Measurements from ENCODE around the gene ZNF831. TPM values are rescaled to one million over a fixed set of nuclear protein-coding genes. Genes with fewer than 3 reads are reported as not detected.

ZNF831 gene
- polyA plus RNA-seq, 1 experiment: not detected

GRCh38 chr20:59134182-59134581, 29.4 kb upstream of the ZNF831 start:
- DNase-seq (ENCODE audit: low read depth): no peak
- no peaks in the 10 kb centered on the region for H3K27me3 ChIP-seq (ENCODE audit: control insufficient read depth, insufficient read depth, low read length)
- ChIA-PET CTCF (interaction anchor here (0.6 to 1.5 kb wide), 2 partner anchors 9 to 12 kb away, joined by 3 to 4 read pairs; no protein-coding TSS in a partner anchor), POLR2A (no interaction called here)
- no peaks in the 10 kb centered on the region for H3K36me3 ChIP-seq (ENCODE audit: control insufficient read depth, insufficient read depth, low read length)
- no peak overlapping the region for H3K4me3 ChIP-seq (ENCODE audit: low read depth, low read length)
- TF ChIP-seq CTCF (IDR thresholded peaks at IDR 0.05; ENCODE audit: insufficient read depth, low read depth, low read length): no peak

- TF ChIP-seq CTCF (IDR thresholded peaks at IDR 0.05; ENCODE audit: insufficient read depth, low read depth, low read length): no peak
- Histone ChIP-seq H3K27me3 (ENCODE audit: control insufficient read depth, insufficient read depth, low read length) (no peaks in the 10 kb centered on the region), H3K4me3 (ENCODE audit: low read depth, low read length) (no peak overlapping the region), H3K36me3 (ENCODE audit: control insufficient read depth, insufficient read depth, low read length) (no peaks in the 10 kb centered on the region)
- DNase-seq (ENCODE audit: low read depth): no peak
- ChIA-PET POLR2A (no interaction called here), CTCF (interaction anchor here (1.5 kb wide), 1 partner anchor 8 kb away, joined by 4 read pairs; no protein-coding TSS in a partner anchor)
Measured at GRCh38 chr20:59135093-59135492, 28.5 kb upstream of the ZNF831 start.

- ChIA-PET POLR2A (no interaction called here), CTCF (interaction anchor here (0.9 kb wide), 1 partner anchor 11 kb away, joined by 3 read pairs; no protein-coding TSS in a partner anchor)
- Histone ChIP-seq H3K36me3 (ENCODE audit: control insufficient read depth, insufficient read depth, low read length) (no peaks in the 10 kb centered on the region), H3K27me3 (ENCODE audit: control insufficient read depth, insufficient read depth, low read length) (no peaks in the 10 kb centered on the region), H3K4me3 (ENCODE audit: low read depth, low read length) (no peak overlapping the region)
- TF ChIP-seq CTCF (IDR thresholded peaks at IDR 0.05; ENCODE audit: insufficient read depth, low read depth, low read length): no peak
- no peak for DNase-seq (ENCODE audit: low read depth)
Measured at GRCh38 chr20:59136027-59136426, 27.6 kb upstream of the ZNF831 start.

GRCh38 chr20:59137532-59137931, 26.1 kb upstream of the ZNF831 start:
- no peak for DNase-seq (ENCODE audit: low read depth)
- POLR2A ChIA-PET: no interaction called here
- TF ChIP-seq CTCF (IDR thresholded peaks at IDR 0.05; ENCODE audit: insufficient read depth, low read depth, low read length): no peak
- no peak overlapping the region for H3K4me3 ChIP-seq (ENCODE audit: low read depth, low read length)
- no peaks in the 10 kb centered on the region for H3K27me3 ChIP-seq (ENCODE audit: control insufficient read depth, insufficient read depth, low read length)
- CTCF ChIA-PET: no interaction called here
- H3K36me3 ChIP-seq (ENCODE audit: control insufficient read depth, insufficient read depth, low read length): no peaks in the 10 kb centered on the region

GRCh38 chr20:59138114-59138748, 25.4 kb upstream of the ZNF831 start:
- Histone ChIP-seq H3K36me3 (ENCODE audit: control insufficient read depth, insufficient read depth, low read length) (no peaks in the 10 kb centered on the region), H3K27me3 (ENCODE audit: control insufficient read depth, insufficient read depth, low read length) (no peaks in the 10 kb centered on the region), H3K4me3 (ENCODE audit: low read depth, low read length) (no peak overlapping the region)
- POLR2A ChIA-PET: no interaction called here
- TF ChIP-seq CTCF (IDR thresholded peaks at IDR 0.05; ENCODE audit: insufficient read depth, low read depth, low read length): no peak
- DNase-seq (ENCODE audit: low read depth): no peak
- CTCF ChIA-PET: no interaction called here

Measured in BJ (cell line).